Neural progenitor cell (in vitro differentiated cells): Measurements from ENCODE around the gene ZNF329.

ENCODE experiments used
- EZH2 ChIP-seq: fragments of 200-600 bp; sonication (generic); IDR thresholded peaks from 2 replicates; pipeline ENCODE4 v1.6.1; 2017; ENCODE audit warnings: antibody characterized with exemption, mild to moderate bottlenecking, moderate library complexity
- EZH2phosphoT487 ChIP-seq: fragments of 200-600 bp; sonication (generic); IDR thresholded peaks from 2 replicates; pipeline ENCODE4 v1.6.1; 2017; ENCODE audit warnings: antibody characterized with exemption
- TF ChIP-seq, protein P1 (sequence below): fragments of 200-600 bp; sonication (generic); IDR thresholded peaks from 2 replicates; pipeline ENCODE4 v1.5.1; 2017; ENCODE audit warnings: antibody characterized with exemption, mild to moderate bottlenecking

- TF ChIP-seq, protein P1, sequence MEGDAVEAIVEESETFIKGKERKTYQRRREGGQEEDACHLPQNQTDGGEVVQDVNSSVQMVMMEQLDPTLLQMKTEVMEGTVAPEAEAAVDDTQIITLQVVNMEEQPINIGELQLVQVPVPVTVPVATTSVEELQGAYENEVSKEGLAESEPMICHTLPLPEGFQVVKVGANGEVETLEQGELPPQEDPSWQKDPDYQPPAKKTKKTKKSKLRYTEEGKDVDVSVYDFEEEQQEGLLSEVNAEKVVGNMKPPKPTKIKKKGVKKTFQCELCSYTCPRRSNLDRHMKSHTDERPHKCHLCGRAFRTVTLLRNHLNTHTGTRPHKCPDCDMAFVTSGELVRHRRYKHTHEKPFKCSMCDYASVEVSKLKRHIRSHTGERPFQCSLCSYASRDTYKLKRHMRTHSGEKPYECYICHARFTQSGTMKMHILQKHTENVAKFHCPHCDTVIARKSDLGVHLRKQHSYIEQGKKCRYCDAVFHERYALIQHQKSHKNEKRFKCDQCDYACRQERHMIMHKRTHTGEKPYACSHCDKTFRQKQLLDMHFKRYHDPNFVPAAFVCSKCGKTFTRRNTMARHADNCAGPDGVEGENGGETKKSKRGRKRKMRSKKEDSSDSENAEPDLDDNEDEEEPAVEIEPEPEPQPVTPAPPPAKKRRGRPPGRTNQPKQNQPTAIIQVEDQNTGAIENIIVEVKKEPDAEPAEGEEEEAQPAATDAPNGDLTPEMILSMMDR, result no peak
- TF ChIP-seq EZH2, result no peak
- no peak for TF ChIP-seq EZH2phosphoT487
Observed at GRCh38 chr19:58096884-58097283, 53.7 kb downstream of the ZNF329 start.
